Stomach (tissue), 4 donors: ENCODE data around the gene RHOD.

Experiments
- EP300 ChIP-seq: sonication (generic); formaldehyde crosslinking; IDR thresholded peaks from one replicate; pipeline ENCODE4 v1.6.1; 2017; ENCODE audit warnings: antibody characterized with exemption
- POLR2A ChIP-seq, 4 donors: fragments of 450-650 bp; IDR thresholded peaks; one replicate each; pipeline ENCODE4 v1.6.1; 2016; ENCODE audit warnings: antibody characterized with exemption in 4 of 4, control low read depth in 2 of 4, mild to moderate bottlenecking in 1 of 4, moderate library complexity in 1 of 4
- POLR2AphosphoS5 ChIP-seq, 3 donors: sonication (generic); formaldehyde crosslinking; IDR thresholded peaks; one replicate each; pipeline ENCODE4 v1.6.1; 2016; ENCODE audit warnings: antibody characterized with exemption in 3 of 3
- TF ChIP-seq, protein P1 (sequence below), 7 experiments: fragments of 450-650 bp in 4 of 7; fragments of 200-600 bp in 3 of 7; sonication (generic) in 3 of 7; IDR thresholded peaks; one replicate each; pipeline ENCODE4 v1.5.1; 2016 to 2019; ENCODE audit warnings: antibody characterized with exemption in 7 of 7, control low read depth in 2 of 7, mild to moderate bottlenecking in 1 of 7

GRCh38 chr11:67085617-67086016, 29.0 kb downstream of the RHOD start:
- TF ChIP-seq POLR2A (IDR thresholded peaks at IDR 0.05) (no peak), EP300 (no peak), POLR2AphosphoS5 (IDR thresholded peaks at IDR 0.05) (no peak)
- TF ChIP-seq, protein P1, sequence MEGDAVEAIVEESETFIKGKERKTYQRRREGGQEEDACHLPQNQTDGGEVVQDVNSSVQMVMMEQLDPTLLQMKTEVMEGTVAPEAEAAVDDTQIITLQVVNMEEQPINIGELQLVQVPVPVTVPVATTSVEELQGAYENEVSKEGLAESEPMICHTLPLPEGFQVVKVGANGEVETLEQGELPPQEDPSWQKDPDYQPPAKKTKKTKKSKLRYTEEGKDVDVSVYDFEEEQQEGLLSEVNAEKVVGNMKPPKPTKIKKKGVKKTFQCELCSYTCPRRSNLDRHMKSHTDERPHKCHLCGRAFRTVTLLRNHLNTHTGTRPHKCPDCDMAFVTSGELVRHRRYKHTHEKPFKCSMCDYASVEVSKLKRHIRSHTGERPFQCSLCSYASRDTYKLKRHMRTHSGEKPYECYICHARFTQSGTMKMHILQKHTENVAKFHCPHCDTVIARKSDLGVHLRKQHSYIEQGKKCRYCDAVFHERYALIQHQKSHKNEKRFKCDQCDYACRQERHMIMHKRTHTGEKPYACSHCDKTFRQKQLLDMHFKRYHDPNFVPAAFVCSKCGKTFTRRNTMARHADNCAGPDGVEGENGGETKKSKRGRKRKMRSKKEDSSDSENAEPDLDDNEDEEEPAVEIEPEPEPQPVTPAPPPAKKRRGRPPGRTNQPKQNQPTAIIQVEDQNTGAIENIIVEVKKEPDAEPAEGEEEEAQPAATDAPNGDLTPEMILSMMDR (IDR thresholded peaks at IDR 0.05) = no peak
